HG02884 (cell line): ENCODE measurements around the gene ZFYVE28.
"Not testable (repeated sequence)": the region's sequence is repeated elsewhere in the genome, so short reads cannot be mapped to it uniquely, and the experiment has no call there.

ENCODE experiments used
- ATAC-seq: cut with Tn5 transposase; IDR thresholded peaks from one replicate; pipeline ENCODE4 v1.9.1; 2021; ENCODE audit warnings: mild to moderate bottlenecking, moderate library complexity; ENCODE audit not compliant: unreplicated experiment

Gene ZFYVE28

GRCh38 chr4:2446656-2447564 is 28.5 kb upstream of the ZFYVE28 start:
- no peak for ATAC-seq

GRCh38 chr4:2445571-2445970 is 27.1 kb upstream of the ZFYVE28 start:
- ATAC-seq: no peak

- no peak for ATAC-seq
These were observed 26.7 kb upstream of the ZFYVE28 start for GRCh38 chr4:2445130-2445529.

- no peak for ATAC-seq
These were observed 25.7 kb upstream of the ZFYVE28 start for GRCh38 chr4:2443956-2444740.

- ATAC-seq: no peak
These were observed 24.8 kb upstream of the ZFYVE28 start for GRCh38 chr4:2443061-2443730.

- ATAC-seq: no peak
These were observed 23.9 kb upstream of the ZFYVE28 start for GRCh38 chr4:2442175-2442993.

- peak; percentile 60 for ATAC-seq
These were observed 23.1 kb upstream of the ZFYVE28 start for GRCh38 chr4:2441393-2442174.

- ATAC-seq: no peak
These were observed 20.6 kb upstream of the ZFYVE28 start for GRCh38 chr4:2438822-2439718.

- ATAC-seq: no peak
These were observed 19.2 kb upstream of the ZFYVE28 start for GRCh38 chr4:2437475-2438215.

GRCh38 chr4:2436761-2437474 is 18.5 kb upstream of the ZFYVE28 start:
- ATAC-seq: no peak

- no peak for ATAC-seq
These were observed 17.9 kb upstream of the ZFYVE28 start for GRCh38 chr4:2436301-2436700.

- no peak for ATAC-seq
These were observed 16.0 kb upstream of the ZFYVE28 start for GRCh38 chr4:2434420-2434819.

GRCh38 chr4:2433609-2434350 is 15.3 kb upstream of the ZFYVE28 start:
- no peak for ATAC-seq

- no peak for ATAC-seq
These were observed 14.6 kb upstream of the ZFYVE28 start for GRCh38 chr4:2432991-2433530.

- no peak for ATAC-seq
These were observed 13.6 kb upstream of the ZFYVE28 start for GRCh38 chr4:2432004-2432403.

- ATAC-seq: not testable (repeated sequence)
These were observed 11.7 kb upstream of the ZFYVE28 start for GRCh38 chr4:2429945-2430757.
